HG03139 (cell line): ENCODE measurements around the gene CALHM3.
"Not testable (repeated sequence)": the region's sequence is repeated elsewhere in the genome, so short reads cannot be mapped to it uniquely, and the experiment has no call there.

Experiments used
- ATAC-seq: cut with Tn5 transposase; IDR thresholded peaks from one replicate; pipeline ENCODE4 v1.9.1; 2021; ENCODE audit not compliant: unreplicated experiment

CALHM3 gene

DNA sequence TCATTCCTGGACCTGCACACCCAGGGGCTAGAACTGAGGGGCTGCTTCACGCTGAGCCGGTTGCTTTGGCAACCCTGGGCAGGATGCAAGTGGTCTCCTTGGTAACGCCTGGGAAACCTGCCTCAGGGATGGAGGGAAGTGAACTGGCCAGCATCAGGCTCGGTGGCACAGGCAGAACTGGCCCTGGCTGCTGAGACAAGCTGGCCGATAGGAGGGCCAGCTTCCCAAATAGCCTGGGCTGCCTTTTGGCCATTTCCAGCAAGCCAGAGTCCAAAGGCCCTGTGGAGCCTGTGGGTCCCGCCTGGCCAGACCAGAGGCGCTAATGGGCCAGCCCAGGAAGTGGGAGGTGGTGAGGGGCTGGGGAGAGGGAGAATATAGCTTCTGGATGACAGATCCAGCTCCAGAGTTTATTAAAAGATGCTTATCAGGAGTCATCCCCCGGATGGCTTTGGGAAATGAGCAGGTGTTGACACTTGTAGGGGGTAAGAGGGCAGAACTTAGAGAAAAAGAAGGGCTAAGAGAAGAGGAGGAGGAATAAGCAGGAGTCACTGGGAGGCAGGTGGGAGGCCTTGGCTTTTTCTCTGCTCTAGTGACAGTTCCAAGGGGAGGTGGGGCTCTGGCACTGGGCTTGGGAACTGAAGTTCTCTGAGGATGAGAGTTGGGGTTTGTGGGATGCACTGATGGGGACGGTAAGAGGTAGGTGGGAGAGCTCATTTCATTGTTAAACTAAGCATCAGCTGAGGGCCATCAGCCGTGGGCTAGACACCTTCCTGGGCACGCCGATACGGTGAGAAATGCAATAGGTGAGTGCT, 24.0 kb upstream of the CALHM3 start:
- no peak for ATAC-seq

- no peak for ATAC-seq
Measured at GRCh38 chr10:103501186-103501585, 22.1 kb upstream of the CALHM3 start.

DNA sequence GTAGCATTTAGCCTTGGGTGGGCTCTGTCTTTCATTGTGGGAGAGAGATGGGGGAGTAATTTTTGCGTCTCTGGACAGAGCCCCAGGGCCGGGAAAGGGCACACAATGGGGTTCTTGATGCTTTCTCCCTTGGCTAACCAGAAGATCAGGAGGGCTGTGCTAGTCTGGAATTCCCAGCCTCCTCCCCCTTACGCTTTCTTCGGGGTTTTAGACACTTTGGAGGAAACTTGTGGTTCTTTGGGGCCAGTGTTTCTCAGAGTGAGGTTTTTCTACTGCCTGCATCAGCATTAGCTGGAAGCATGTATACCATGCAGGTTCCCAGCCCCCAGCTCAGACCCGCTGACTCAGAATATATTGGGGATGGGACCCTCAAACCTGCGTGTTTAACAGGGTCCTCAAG, 21.4 kb upstream of the CALHM3 start:
- no peak for ATAC-seq

DNA sequence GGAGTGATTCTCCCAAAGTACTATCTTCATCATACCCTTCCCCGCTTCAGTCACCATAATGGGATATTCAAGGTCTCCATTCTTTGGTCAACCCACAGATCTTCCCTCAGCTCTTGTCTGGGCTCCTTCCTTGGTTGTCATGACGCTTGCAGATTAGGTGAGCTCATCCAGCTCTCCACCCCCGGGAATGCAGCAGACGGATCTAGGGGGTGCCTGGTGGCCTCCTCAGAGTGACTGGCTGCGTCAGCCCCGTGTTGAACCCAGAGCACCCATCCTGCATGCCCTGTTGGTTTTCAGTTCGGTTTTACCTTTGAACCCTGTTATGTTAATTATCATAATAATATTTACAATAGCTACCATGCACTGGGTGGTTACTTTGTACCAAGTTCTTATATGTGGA, 20.8 kb upstream of the CALHM3 start:
- ATAC-seq: no peak

DNA sequence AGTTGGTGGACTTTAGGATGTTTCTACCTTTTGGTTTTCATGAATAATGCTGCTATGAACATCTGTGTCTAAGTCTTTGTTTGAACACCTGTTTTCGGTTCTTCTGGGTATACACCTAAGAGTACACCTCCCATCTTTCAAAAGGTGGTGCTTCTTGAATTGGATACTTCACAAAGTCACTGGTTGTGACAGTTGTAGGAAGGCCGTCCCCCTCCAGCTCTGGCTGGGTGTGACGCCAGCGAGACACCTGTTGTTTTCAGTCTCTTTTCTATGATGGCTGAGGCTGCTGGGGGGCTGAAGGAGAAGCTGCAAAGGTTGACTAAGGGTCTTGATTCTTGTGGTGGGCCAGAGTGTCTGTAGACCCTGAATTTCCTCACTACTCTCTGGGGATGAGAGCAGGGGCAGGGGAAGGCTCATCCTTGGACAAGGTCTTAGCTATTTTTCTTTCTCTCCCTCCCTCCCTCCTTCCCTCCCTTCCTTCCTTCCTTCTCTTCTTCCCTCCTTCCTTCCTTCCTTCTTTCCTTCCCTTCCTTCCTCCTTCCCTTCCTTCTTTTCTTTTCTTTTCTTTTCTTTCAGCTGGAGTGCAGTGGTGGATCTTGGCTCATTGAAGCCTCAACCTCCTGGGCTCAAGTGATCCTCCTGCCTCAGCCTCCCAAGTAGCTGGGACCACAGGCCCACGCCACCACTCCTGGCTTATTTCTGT, 20.0 kb upstream of the CALHM3 start:
- ATAC-seq: no peak

GRCh38 chr10:103497161-103497915, 18.3 kb upstream of the CALHM3 start:
- no peak for ATAC-seq

DNA sequence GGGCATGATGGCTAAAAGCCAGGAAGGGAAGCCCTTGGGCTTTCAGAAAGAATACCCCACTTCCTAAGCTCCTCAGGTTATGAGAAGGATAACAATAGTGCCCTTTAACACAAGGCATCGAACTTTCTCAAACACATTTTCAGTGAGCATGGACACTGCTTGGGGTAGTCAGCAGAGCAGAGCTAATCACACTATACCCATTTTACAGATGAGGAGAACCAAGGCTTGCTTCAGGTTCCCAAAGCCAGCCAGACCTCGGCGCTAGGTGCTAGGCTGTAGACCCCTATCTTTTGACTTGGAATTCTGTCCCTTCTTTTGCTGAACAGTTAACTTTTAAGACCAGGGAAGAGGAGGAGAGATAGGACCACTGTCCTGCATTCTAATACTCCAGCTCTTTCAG, 16.3 kb upstream of the CALHM3 start:
- ATAC-seq: no peak

- no peak for ATAC-seq
Measured at GRCh38 chr10:103493916-103494877, 15.2 kb upstream of the CALHM3 start.

- ATAC-seq: no peak
Measured at GRCh38 chr10:103493362-103493915, 14.4 kb upstream of the CALHM3 start, which contains the start of gene NEURL1. Gene NEURL1 (plus strand): TSS chr10:103493705. CDS start chr10:103494388, 683 bp downstream.

DNA sequence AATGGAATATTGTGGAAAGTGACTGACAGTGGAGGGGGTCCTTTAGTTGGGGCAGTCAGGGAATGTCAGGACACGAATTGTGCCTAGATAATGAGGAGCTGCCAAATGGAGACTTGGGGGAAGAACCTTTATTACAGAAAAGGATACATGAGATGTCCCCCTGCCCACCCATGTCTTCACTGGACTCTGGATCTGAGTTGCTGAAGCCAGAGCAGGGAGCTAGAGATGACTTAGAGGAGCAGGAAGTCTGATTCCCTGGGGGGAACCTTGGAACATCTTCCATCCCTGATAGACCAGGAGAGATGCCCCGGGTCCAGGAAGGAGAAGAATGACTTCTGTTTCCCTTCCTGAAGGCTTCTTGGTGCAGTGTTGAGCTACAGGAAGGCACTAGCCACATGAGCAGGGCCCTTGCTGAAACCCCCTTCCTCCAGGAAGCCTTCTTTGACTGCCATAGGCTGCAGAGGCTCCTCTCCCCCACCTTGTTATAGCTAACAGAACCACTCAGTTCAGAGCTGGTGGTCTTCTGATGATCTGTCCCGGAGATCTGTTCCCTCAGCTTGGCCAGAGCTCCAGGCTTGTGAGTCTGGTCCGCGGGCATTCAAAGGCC, 13.7 kb upstream of the CALHM3 start:
- no peak for ATAC-seq

- ATAC-seq: no peak
Measured at GRCh38 chr10:103491729-103492364, 12.8 kb upstream of the CALHM3 start.

- ATAC-seq: no peak
Measured at GRCh38 chr10:103490986-103491314, 11.9 kb upstream of the CALHM3 start.

DNA sequence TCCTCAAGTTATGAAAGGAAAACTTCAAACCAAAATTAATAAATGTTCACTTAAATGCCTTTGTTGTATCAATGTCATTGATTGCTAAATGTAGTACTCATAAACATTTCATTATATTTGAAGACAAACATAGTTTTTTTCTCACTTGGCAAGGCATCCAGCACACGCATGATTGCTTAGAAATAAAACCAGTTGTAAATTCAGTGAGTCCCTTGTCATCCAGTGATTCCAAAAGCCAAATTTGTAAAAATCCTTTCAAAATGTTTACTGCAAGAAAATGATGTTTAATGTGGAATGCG, 8.3 kb upstream of the CALHM3 start:
- no peak for ATAC-seq

DNA sequence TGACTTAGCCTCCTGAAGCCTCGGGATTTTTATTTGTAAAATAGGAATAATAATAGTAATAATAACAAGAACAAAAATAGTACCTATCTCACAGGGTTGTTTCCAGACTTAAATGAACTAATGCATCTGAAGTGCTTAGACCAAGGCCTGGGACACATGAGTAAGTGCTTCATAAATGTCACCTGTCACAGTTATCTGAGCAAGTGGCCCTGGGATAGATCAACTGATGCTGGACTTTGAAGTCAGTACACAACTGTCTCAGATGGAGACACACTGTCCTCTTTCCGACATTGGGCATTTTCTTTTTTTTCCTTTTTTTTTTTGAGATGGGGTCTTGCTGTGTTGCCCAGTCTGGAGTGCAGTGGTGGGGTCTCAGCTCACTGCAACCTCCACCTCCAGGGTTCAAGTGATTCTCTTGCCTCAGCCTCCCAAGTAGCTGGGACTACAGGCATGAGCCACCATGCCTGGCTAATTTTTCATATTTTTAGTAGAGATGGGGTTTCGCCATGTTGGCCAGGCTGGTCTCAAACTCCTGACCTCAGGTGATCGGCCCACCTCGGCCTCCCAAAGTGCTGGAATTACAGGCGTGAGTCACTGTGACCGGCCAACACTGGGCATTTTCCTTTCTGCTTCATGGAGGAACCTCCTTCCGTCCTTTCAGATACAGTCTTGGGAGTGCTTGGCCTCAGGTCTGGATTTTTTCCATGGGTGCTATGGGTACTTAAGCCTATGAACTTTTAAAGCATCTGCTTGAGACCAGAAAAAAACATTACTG, 7.8 kb upstream of the CALHM3 start:
- not testable (repeated sequence) for ATAC-seq

GRCh38 chr10:103481974-103482531, 3.0 kb upstream of the CALHM3 start:
- peak; percentile 69 for ATAC-seq

DNA sequence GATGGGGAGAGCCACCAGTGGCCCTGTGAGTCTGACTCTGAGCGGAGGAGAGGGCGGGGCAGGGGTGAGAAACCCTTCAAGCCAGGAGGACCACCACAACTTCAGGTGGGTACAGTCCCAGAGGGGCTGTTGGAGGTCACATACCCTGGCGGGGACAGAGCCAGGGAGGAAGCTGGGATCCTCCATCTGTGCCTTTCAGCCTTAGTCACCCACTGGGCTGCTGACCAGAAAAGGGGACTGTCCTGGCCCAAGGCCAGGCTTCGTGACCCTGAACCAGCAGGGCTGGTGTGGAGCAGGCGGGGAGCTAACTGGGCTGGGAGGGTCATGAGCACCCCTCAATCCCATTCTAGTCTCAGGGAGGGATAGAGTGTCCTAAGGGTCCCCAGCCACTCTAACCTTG, 1.5 kb upstream of the CALHM3 start:
- no peak for ATAC-seq

GRCh38 chr10:103478671-103479070, 369 bp downstream of the CALHM3 start:
- ATAC-seq: no peak

DNA sequence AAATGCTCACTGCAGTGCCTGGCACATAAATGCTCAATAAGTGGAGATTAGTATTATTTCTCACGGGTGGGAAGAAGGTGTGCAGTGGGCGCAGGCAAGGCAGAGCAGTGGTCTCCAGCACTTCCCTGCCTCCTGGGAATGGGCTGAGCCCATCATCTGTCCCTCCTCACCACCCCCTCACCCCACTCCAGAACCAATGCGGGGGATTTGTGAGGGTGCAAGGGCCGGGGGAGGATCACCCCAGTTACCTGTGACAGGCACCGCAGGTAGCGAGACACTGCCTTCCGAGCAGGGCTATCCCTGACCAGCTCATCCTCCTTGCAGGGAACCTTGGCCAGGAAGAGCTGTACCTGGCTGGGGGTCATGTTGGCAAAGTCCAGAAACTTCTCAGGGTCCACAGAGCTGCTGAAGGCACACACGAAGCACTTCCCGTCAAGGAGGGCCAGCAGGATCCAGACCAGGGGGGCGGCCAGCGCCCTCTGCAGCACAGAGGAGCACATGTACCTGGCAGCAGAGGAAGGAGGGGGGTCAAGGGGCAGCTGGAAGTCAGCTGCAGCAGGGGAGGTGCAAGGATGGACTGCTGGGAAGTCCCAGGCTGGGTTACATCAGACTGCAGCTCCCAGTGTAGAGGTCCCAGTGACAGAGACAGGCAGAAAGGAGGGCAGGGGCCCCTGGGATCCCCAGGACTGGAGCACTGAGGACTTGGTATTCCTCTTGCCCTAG, 2.8 kb downstream of the CALHM3 start:
- ATAC-seq: no peak
